ENCODE data around the gene CLEC20A. TPM values are rescaled to one million over a fixed set of nuclear protein-coding genes. Genes with fewer than 3 reads are reported as not detected.

CLEC20A gene
- total and polyA plus RNA-seq, 2 experiments from 2014 or later: not detected

- Histone ChIP-seq H2AFZ (no peak overlapping the region), H4K20me1 (ENCODE audit: insufficient read depth, poor library complexity, severe bottlenecking) (no peaks in the 10 kb centered on the region), H3K9me2 (replicated peaks; ENCODE audit: insufficient read depth) (no peaks in the 10 kb centered on the region), H3K79me2 (no peaks in the 10 kb centered on the region), H3K4me2 (no peak overlapping the region), H3K36me3 (replicated peaks; ENCODE audit: insufficient read depth, low read depth) (no peaks in the 10 kb centered on the region), H3K4me3 (no peak overlapping the region), H3K27me3 (no peaks in the 10 kb centered on the region), H3K9me3 (ENCODE audit: low read depth) (no peaks in the 10 kb centered on the region), H3K4me1 (ENCODE audit: insufficient read depth) (no peaks in the 10 kb centered on the region), H3K27ac (no peak overlapping the region)
- TF ChIP-seq EZH2phosphoT487 (IDR thresholded peaks at IDR 0.05; ENCODE audit: low read depth, severe bottlenecking, unreplicated experiment): no peak
- TF ChIP-seq CTCF (IDR thresholded peaks at IDR 0.05; ENCODE audit: poor library complexity): no peak
- no peak for TF ChIP-seq EZH2 (IDR thresholded peaks at IDR 0.05; ENCODE audit: borderline replicate concordance)
- 90% methylated on average over 3 of the region's 3 CpGs for WGBS (ENCODE audit: low lambda C conversion rate, missing lambda C conversion rate)
- no peak for DNase-seq (ENCODE audit: low spot score)
Observed at GRCh38 chr1:178502330-178502714, 5.6 kb upstream of the CLEC20A start.

- no peak overlapping the region for H3K4me2 ChIP-seq
- H3K36me3 ChIP-seq (replicated peaks; ENCODE audit: insufficient read depth, low read depth): no peaks in the 10 kb centered on the region
- H3K79me2 ChIP-seq: no peaks in the 10 kb centered on the region
- H3K27me3 ChIP-seq: no peaks in the 10 kb centered on the region
- no peaks in the 10 kb centered on the region for H3K9me3 ChIP-seq (ENCODE audit: low read depth)
- TF ChIP-seq CTCF (IDR thresholded peaks at IDR 0.05; ENCODE audit: poor library complexity) (peak; percentile 72), EZH2 (IDR thresholded peaks at IDR 0.05; ENCODE audit: borderline replicate concordance) (no peak), EZH2phosphoT487 (IDR thresholded peaks at IDR 0.05; ENCODE audit: low read depth, severe bottlenecking, unreplicated experiment) (no peak)
- H3K9me2 ChIP-seq (replicated peaks; ENCODE audit: insufficient read depth): no peaks in the 10 kb centered on the region
- no peak overlapping the region for H3K4me3 ChIP-seq
- WGBS (ENCODE audit: low lambda C conversion rate, missing lambda C conversion rate): 22% methylated on average over 5 of the region's 5 CpGs
- DNase-seq (ENCODE audit: low spot score): peak; percentile 85
- H3K27ac ChIP-seq: no peak overlapping the region
- H3K4me1 ChIP-seq (ENCODE audit: insufficient read depth): no peaks in the 10 kb centered on the region
- no peaks in the 10 kb centered on the region for H4K20me1 ChIP-seq (ENCODE audit: insufficient read depth, poor library complexity, severe bottlenecking)
- H2AFZ ChIP-seq: no peak overlapping the region
Observed at GRCh38 chr1:178501705-178502329, 5.1 kb upstream of the CLEC20A start.

GRCh38 chr1:178500936-178501554, 4.3 kb upstream of the CLEC20A start:
- no peak for DNase-seq (ENCODE audit: low spot score)
- Histone ChIP-seq H3K27me3 (no peaks in the 10 kb centered on the region), H3K27ac (no peak overlapping the region), H3K4me1 (ENCODE audit: insufficient read depth) (no peaks in the 10 kb centered on the region), H3K9me3 (ENCODE audit: low read depth) (no peaks in the 10 kb centered on the region), H3K36me3 (replicated peaks; ENCODE audit: insufficient read depth, low read depth) (no peaks in the 10 kb centered on the region), H4K20me1 (ENCODE audit: insufficient read depth, poor library complexity, severe bottlenecking) (no peaks in the 10 kb centered on the region), H3K4me3 (no peak overlapping the region), H2AFZ (no peak overlapping the region), H3K79me2 (no peaks in the 10 kb centered on the region), H3K4me2 (no peak overlapping the region), H3K9me2 (replicated peaks; ENCODE audit: insufficient read depth) (no peaks in the 10 kb centered on the region)
- TF ChIP-seq CTCF (IDR thresholded peaks at IDR 0.05; ENCODE audit: poor library complexity) (no peak), EZH2 (IDR thresholded peaks at IDR 0.05; ENCODE audit: borderline replicate concordance) (no peak), EZH2phosphoT487 (IDR thresholded peaks at IDR 0.05; ENCODE audit: low read depth, severe bottlenecking, unreplicated experiment) (no peak)
- 89% methylated on average over 10 of the region's 10 CpGs for WGBS (ENCODE audit: low lambda C conversion rate, missing lambda C conversion rate)

Measured in hepatocyte (in vitro differentiated cells).